Measurements from ENCODE around the gene CALR3. TPM values are rescaled to one million over a fixed set of nuclear protein-coding genes. Genes with fewer than 3 reads are reported as not detected.

CALR3 gene
- total and polyA plus RNA-seq, 10 of the 15 experiments (the other 5 are each of a cell fraction or from before 2014, with no cell fraction given), result 0.05 to 0.45 (median 0.12) TPM; not detected in 2

DNA sequence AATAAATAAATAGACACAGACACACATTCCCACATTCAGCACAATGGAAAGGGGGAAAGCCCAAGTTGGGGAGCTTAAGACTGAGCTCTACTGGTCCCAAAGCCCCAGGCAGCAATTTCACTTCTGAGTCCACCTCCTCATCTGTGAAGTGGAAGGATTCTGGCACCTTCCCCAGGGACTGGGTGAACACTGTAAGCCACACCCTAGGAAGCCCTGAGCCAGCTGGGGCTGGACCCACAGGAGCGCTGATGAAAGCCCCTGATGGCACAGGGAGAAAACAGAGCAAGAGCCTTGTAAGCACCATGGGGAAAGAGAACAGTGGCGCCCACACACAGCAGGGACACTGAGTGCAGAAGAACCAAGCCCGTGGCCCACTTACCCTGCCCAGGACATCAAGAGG is 62.0 kb downstream of the CALR3 start:
- in situ Hi-C loops (cut with MboI), result no loop called here
- POLR2A ChIA-PET, result interaction anchor here (0.5 to 0.6 kb wide), 2 partner anchors 72 to 120 kb away, joined by 3 to 4 read pairs; no protein-coding TSS in a partner anchor
- H3K27ac ChIP-seq (ENCODE audit: control insufficient read depth, insufficient read depth), result no peak overlapping the region
- no peak overlapping the region for H2AFZ ChIP-seq (ENCODE audit: control insufficient read depth, low read depth, low read length)
- CTCF ChIA-PET, result interaction anchor here (2.1 kb wide), 1 partner anchor 17 kb away, joined by 5 read pairs; no protein-coding TSS in a partner anchor
- intact Hi-C loops (cut with micrococcal nuclease; ENCODE audit: unreplicated experiment), result no loop called here
- H3K27me3 ChIP-seq (replicated peaks in 1 of 2; ENCODE audit: control insufficient read depth in 2 of 2, insufficient read depth in 2 of 2, low read length in 1 of 2), result no peaks in the 10 kb centered on the region
- H3K79me2 ChIP-seq (ENCODE audit: control insufficient read depth, insufficient read depth, low read length), result no peaks in the 10 kb centered on the region
- no peaks in the 10 kb centered on the region for H3K9me3 ChIP-seq (replicated peaks; ENCODE audit: control insufficient read depth, insufficient read depth, low read length)
- peaks cover 21% of the 10 kb centered on the region for H3K4me1 ChIP-seq (ENCODE audit: control insufficient read depth, insufficient read depth, low read length)
- ATAC-seq (no peak), FAIRE-seq (no peak), DNase-seq (ENCODE audit: low read depth, low spot score) (no peak)
- no peak overlapping the region for H3K9ac ChIP-seq (ENCODE audit: control insufficient read depth, insufficient read depth, low read length)
- TF ChIP-seq FOXM1 (IDR thresholded peaks at IDR 0.05; ENCODE audit: low read depth, low read length) (no peak), ZNF217 (IDR thresholded peaks at IDR 0.05) (no peak), TCF12 (IDR thresholded peaks at IDR 0.05; ENCODE audit: low read depth, low read length) (no peak), CREB1 (IDR thresholded peaks at IDR 0.05; ENCODE audit: low read depth) (no peak), NR2C2 (IDR thresholded peaks at IDR 0.05; ENCODE audit: borderline replicate concordance, control insufficient read depth, insufficient read length, low read depth) (no peak), TAF1 (IDR thresholded peaks at IDR 0.05; ENCODE audit: borderline replicate concordance, low read depth, low read length) (no peak), CHD1 (IDR thresholded peaks at IDR 0.05; ENCODE audit: low read depth, low read length) (no peak), BMI1 (IDR thresholded peaks at IDR 0.05; ENCODE audit: borderline replicate concordance) (no peak), YY1 (IDR thresholded peaks at IDR 0.05; ENCODE audit: low read depth, low read length) (no peak), DPF2 (IDR thresholded peaks at IDR 0.05) (no peak), MTA3 (IDR thresholded peaks at IDR 0.05; ENCODE audit: borderline replicate concordance, low read length) (no peak), RAD21 (IDR thresholded peaks at IDR 0.05; ENCODE audit: insufficient read depth, low read depth, low read length) (no peak)
- TF ChIP-seq, protein P1, sequence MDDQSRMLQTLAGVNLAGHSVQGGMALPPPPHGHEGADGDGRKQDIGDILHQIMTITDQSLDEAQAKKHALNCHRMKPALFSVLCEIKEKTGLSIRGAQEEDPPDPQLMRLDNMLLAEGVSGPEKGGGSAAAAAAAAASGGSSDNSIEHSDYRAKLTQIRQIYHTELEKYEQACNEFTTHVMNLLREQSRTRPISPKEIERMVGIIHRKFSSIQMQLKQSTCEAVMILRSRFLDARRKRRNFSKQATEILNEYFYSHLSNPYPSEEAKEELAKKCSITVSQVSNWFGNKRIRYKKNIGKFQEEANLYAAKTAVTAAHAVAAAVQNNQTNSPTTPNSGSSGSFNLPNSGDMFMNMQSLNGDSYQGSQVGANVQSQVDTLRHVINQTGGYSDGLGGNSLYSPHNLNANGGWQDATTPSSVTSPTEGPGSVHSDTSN (IDR thresholded peaks at IDR 0.05; ENCODE audit: insufficient replicate concordance, low read depth, low read length), result no peak
- TF ChIP-seq, protein P2, sequence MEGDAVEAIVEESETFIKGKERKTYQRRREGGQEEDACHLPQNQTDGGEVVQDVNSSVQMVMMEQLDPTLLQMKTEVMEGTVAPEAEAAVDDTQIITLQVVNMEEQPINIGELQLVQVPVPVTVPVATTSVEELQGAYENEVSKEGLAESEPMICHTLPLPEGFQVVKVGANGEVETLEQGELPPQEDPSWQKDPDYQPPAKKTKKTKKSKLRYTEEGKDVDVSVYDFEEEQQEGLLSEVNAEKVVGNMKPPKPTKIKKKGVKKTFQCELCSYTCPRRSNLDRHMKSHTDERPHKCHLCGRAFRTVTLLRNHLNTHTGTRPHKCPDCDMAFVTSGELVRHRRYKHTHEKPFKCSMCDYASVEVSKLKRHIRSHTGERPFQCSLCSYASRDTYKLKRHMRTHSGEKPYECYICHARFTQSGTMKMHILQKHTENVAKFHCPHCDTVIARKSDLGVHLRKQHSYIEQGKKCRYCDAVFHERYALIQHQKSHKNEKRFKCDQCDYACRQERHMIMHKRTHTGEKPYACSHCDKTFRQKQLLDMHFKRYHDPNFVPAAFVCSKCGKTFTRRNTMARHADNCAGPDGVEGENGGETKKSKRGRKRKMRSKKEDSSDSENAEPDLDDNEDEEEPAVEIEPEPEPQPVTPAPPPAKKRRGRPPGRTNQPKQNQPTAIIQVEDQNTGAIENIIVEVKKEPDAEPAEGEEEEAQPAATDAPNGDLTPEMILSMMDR (IDR thresholded peaks at IDR 0.05 in 2 of 3, conservative IDR thresholded peaks at IDR 0.05 in 1 of 3; ENCODE audit: control insufficient read depth in 2 of 3, extremely low read depth in 1 of 3, insufficient read depth in 1 of 3, low read depth in 3 of 3, low read length in 3 of 3), result no peak
- TF ChIP-seq, protein P3, sequence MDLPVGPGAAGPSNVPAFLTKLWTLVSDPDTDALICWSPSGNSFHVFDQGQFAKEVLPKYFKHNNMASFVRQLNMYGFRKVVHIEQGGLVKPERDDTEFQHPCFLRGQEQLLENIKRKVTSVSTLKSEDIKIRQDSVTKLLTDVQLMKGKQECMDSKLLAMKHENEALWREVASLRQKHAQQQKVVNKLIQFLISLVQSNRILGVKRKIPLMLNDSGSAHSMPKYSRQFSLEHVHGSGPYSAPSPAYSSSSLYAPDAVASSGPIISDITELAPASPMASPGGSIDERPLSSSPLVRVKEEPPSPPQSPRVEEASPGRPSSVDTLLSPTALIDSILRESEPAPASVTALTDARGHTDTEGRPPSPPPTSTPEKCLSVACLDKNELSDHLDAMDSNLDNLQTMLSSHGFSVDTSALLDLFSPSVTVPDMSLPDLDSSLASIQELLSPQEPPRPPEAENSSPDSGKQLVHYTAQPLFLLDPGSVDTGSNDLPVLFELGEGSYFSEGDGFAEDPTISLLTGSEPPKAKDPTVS (IDR thresholded peaks at IDR 0.05; ENCODE audit: low read depth, low read length), result no peak
- H4K20me1 ChIP-seq (ENCODE audit: control insufficient read depth, insufficient read depth), result no peaks in the 10 kb centered on the region
- 89% methylated on average over 3 of the region's 3 CpGs for WGBS (ENCODE audit: insufficient coverage, insufficient replicate concordance, low lambda C conversion rate, missing lambda C conversion rate)
- H3K4me2 ChIP-seq (ENCODE audit: control insufficient read depth, insufficient read depth), result no peak overlapping the region
- RAD21 ChIA-PET (ENCODE audit: unreplicated experiment), result no interaction called here
- SMC1A ChIA-PET (ENCODE audit: uncharacterized antibody, unreplicated experiment), result interaction anchor here (1.5 kb wide), 1 partner anchor 10 kb away, joined by 4 read pairs; no protein-coding TSS in a partner anchor
- H3K36me3 ChIP-seq (ENCODE audit: control insufficient read depth in 2 of 2, insufficient read depth in 2 of 2, low read length in 1 of 2), result peaks cover 20 to 21% of the 10 kb centered on the region in 2 experiments
- H3K4me3 ChIP-seq, result no peak overlapping the region
- no TSS peak for BruUV-seq (replicated peaks)

All from GM12878 (cell line).